Stimulated activated CD4-positive, alpha-beta T cell treated with anti-CD3 and anti-CD28 coated beads, TNF-alpha, amount 100 ng/mL, for 48 hours (primary cell): ENCODE results near the gene WWP2.

ENCODE experiments used
- DNase-seq, 3 donors: peaks; one replicate each; pipeline ENCODE4 v3.0.0-alpha.2; 2020; ENCODE audit warnings: low read depth in 3 of 3

WWP2 gene

DNA sequence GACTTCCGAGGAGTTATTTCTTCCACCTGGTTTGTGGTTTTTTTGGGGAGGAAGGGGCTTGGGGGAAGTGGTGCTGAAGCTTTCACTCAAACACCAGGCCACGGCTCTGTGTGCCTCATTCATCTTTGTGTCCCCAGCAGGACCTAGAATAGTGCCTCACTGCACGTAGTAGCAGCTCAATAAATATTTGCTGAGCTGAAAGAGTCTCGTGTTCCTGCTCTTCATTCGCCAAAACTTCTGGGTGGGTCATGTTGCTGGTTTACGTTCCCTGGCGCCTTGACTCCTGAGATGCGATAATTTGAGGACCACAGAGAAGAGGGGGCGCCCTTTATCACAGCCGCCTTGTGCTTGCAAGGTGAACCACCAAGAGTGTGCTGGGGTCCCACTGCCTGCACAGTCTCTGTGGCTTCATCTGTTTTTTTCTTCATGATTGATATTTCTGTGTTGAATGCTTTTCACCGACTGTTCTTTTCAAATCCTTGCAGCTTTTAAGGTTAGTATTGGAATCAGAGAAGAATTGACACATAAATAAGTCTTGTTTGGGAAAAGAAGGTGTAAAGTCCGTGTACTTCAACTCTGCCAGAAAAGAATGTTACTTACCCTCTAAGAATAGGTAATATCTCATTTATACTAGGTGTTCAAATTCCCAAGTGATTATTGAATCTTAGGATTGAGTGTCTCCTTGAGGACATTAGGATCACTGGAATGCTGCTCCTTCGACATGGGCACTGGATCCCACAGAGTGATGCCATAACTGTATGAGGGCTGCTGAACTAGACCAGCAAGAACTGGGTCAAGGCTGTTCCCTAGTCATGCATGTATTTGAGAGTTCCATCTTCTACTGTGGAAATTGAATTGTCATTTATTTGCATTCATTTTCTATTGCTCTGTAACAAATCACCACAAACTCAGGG is 96.3 kb downstream of the WWP2 start:
- no peak for DNase-seq

DNA sequence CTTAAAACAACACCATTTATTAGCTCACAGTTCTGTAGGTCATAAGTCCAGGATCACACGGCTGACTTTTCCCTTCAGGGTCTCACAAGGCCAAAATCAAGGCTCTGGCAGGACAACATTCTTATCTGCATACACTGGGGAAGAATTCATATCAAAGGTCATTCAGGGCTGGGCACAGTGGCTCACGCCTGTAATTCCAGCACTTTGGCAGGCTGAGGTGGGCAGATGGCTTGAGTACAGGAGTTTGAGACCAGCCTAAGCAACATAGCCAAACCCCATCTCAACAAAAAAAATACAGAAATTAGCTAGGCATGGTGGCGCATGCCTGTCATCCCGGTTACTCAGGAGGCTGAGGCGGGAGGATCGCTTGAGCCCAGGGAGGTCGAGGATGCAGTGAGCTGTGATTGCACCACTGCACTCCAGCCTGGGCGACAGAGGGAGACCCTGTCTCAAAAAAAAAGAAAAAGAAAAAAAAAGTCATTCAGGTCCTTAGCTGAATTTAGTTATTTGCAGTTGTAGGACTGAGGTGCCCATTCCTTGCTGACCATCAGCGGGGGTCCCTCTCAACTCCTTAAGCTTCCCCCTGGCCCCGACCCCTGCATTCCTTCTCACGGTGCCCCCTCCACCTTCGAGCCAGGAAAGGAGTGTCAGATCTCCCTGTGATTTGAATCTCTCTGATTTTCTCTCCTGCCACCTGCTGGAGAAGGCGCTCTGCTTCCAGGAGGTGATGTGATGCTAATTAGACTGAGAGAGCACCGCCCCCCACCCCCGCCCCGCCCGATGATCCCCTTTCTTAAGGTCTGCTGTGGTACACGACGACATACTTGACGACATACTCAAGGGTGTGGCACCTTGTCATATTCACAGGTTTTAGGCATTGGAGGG is 97.2 kb downstream of the WWP2 start:
- DNase-seq, result no peak

- no peak for DNase-seq
Observed at GRCh38 chr16:69860233-69861231, 98.4 kb downstream of the WWP2 start.

DNA sequence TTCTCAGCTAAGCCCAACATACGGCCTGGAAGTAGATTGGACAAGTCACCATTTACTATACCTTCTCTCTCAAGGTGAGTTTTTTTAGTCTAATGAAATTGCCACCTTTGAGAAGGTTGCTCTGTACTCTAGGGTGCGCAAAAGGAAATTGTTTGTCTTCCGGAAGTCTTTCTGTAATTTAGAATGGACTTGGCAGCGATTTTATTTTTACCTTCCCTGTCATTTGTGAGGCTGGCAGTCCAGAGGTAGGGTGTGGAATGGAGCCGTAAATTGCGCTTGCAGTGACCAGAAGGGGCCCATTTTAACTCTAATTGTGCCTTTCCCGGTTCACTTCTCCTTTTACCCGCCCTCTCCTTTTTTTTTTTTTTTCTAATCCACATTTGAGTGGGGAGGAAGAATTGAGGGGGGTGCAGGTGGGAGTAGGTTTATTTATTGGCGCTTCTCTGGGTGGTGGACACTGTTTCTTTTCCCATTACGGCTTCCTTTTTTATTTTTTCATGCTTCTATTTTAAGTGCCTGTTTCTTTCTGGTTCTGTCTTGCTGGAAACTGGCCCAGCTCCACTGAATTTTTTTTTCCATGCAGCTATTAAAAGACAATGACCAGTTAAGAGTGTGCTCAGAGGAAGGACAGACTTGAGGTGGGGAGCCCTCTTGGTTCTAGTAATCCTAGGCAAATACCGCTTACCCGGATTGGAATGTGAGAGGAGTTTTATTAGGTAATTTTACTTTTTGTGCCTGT is 99.3 kb downstream of the WWP2 start:
- no peak for DNase-seq

DNA sequence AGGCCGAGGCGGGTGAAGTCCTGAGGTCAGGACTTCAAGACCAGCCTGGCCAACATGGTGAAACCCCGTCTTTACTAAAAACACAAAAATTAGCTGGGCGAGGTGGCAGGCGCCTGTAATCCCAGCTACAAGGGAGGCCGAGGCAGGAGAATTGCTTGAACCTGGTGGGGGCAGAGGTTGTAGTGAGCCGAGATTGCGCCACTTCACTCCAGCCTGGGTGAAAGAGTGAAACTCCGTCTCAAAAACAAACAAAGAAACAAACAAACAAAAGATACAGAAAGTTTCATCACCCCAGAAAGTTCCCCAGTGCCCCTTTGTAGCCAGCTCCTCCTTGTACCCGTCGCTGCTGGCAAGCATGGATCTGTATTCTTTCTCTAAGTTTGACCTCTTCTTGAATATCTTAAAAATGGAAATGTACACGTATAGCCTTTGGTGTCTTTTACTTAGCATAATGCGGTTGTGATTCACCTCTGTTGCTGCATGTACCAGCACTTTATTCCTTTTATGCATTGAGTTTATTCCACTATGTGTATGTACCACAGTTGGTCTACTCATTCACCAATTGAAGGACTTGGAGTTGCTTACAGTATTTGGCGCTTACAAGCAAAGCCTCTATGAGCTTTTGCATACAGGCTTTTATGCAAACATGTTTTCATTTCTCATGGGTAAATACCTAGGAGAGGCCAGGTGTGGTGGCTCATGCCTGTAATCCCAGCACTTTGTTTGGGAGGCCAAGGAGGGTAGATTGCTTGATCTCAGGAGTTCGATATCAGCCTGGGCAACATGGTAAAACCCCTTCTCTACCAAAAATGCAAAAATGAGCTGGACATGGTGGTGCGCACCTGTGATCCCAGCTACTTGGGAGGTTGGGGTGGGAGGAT is 101.5 kb downstream of the WWP2 start:
- no peak for DNase-seq

GRCh38 chr16:69865701-69866100 is 103.6 kb downstream of the WWP2 start:
- DNase-seq, result no peak

GRCh38 chr16:69867784-69868560 is 105.8 kb downstream of the WWP2 start:
- no peak for DNase-seq

DNA sequence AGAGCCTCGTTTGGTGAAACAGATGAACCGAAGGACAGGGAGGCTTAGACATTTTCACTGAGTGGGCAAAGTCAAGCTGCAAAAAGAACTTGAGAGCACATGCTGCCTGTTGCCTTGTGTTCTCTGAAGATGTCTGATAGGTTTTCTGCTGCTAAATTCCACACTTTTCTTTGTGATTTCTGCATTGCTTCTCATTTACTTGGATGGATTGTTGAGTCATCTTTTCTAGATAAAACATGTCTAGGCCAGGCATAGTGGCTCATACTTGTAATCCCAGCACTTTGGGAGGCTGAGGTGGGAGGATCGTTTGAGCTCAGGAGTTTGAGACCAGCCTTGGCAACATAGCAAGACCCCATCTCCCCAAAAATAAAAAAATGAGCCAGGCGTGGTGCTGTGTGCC is 108.6 kb downstream of the WWP2 start:
- DNase-seq, result no peak

GRCh38 chr16:69871708-69872107 is 109.6 kb downstream of the WWP2 start:
- no peak for DNase-seq

DNA sequence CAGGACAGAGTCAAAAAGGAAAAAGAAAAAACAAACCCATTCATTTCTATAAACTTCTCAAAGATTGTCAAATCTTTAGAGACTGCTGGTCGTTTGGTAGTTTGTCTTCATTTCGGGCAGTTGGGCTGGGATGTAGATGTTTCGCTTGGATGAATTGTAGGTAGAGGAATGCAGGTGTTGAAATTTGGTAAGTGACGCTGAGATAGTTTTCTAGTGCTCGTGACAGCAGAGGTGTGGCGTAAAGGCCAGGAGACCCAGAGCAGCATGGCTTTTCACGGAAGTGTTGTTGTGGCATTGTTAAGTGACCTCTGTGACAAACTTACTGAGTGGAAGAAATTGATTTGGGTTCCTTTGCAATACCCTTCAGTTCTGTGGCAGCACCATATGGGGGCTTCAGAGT is 110.8 kb downstream of the WWP2 start:
- no peak for DNase-seq

DNA sequence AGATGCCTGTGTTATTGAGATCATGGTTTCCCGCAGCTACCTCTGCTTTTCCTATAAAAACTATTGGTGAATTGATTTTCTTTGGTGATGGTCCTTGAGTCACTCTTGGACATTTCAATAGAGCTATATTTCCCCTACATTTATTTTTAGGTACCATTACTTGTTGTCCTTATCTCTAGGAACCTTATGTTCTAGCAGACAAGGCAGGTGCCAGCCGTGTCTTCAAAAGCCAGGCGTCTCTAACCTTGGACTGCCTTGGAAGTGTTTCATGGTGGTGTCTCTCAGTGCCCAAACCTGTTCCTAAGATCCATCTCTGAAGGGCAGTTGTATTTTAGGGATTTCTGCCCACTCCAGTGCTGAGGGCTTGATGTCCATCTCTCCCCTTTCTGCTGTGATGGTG is 111.7 kb downstream of the WWP2 start:
- DNase-seq, result no peak

GRCh38 chr16:69874271-69874670 is 112.1 kb downstream of the WWP2 start:
- no peak for DNase-seq

DNA sequence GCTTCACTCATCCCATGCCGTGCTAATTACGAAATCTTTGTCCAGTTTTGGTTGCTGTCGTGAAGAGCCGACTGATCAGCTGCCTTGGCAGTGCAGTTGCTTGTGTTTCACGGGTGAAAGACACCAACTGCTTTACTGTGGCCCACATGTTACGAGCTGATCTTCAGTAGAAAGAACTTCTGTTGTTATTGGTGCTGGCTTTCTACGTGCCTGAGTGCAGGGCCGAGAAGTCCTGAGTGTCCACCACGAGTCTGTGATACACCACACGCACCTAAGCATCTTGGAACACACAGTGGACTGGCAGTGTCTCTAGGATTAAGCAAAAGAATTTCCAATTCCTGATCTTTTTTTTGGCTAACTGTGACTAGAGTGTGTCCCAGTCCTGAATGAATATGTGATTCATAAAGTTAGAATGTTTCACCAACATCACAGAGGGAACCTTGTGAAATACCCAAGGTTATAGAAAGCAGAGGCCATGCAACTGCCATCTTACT is 118.6 kb downstream of the WWP2 start:
- DNase-seq, result no peak

DNA sequence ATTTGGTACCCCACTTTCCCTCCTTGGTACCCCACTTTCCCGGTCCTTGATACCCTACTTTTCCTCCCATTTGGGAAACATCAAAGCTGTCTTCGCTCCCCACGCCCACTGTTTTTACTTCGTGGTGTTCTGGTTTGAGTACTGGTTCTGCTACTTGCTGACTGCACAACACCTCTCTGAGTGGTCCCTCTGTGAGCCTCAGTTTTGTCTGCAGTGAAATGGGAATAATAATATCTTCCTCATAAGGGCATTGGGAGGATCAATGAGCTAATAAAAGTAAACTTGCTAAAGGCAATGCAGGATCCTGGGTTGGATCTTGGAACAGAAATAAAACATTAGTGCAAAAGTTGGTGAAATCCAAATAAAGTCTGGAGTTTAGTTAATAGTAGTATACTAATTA is 119.0 kb downstream of the WWP2 start:
- DNase-seq, result no peak

DNA sequence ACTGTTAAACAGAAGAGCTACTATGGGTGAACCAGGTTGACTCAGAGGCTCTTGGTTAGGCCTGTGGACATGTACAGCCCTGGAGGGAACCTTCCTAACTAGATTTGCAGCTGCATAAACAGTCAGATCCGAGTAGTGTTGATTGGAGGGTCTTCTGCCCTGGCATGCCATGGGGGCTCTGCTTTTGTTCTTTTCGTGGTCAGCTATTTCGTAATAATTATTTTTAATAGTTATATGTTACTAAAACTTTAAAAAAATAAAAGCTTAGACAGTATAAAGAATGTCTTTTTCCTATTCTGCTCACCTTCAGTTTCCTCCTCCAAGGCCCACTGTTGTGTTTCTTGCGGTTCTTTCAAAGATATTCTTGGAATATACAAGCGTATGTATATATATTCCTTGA is 121.6 kb downstream of the WWP2 start:
- no peak for DNase-seq

GRCh38 chr16:69885722-69886121 is 123.6 kb downstream of the WWP2 start:
- no peak for DNase-seq

- DNase-seq, result no peak
Observed at GRCh38 chr16:69886726-69887125, 124.6 kb downstream of the WWP2 start.

- DNase-seq, result no peak
Observed at GRCh38 chr16:69888005-69888590, 126.0 kb downstream of the WWP2 start.
